ENCODE results near the gene PBXIP1. TPM values are rescaled to one million over a fixed set of nuclear protein-coding genes. Genes with fewer than 3 reads are reported as not detected.

Gene PBXIP1
- total and polyA plus RNA-seq, 2 of the 13 experiments (the other 11 are each of a cell fraction or from before 2014, with no cell fraction given) = 16.3 to 31.9 TPM

- TF ChIP-seq ZBTB26 (CRISPR knock-in tag; IDR thresholded peaks at IDR 0.05; ENCODE audit: borderline replicate concordance) (no peak), GTF3A (CRISPR knock-in tag; conservative IDR thresholded peaks at IDR 0.05) (no peak), ZNF607 (CRISPR knock-in tag; IDR thresholded peaks at IDR 0.05; ENCODE audit: borderline replicate concordance) (no peak), NCOA5 (CRISPR knock-in tag; IDR thresholded peaks at IDR 0.05) (no peak), ZNF563 (CRISPR knock-in tag; IDR thresholded peaks at IDR 0.05) (no peak), MED8 (CRISPR knock-in tag; IDR thresholded peaks at IDR 0.05; ENCODE audit: insufficient replicate concordance) (no peak), SMYD3 (CRISPR knock-in tag; IDR thresholded peaks at IDR 0.05) (0 out of 2 replicates have a peak, but pooled peaks have one; percentile 13), GATAD1 (CRISPR knock-in tag; IDR thresholded peaks at IDR 0.05) (peak; percentile 26; the same call in 1 of the 2 replicates), SRY (CRISPR knock-in tag; IDR thresholded peaks at IDR 0.05) (no peak), NFATC3 (CRISPR knock-in tag; IDR thresholded peaks at IDR 0.05) (no peak), TBL1XR1 (IDR thresholded peaks at IDR 0.05; ENCODE audit: borderline replicate concordance, low read length, partially characterized antibody) (no peak), SPEN (CRISPR knock-in tag; IDR thresholded peaks at IDR 0.05; ENCODE audit: low read depth) (peak; percentile 49; the same call in 1 of the 2 replicates), ZNF33A (CRISPR knock-in tag; IDR thresholded peaks at IDR 0.05; ENCODE audit: borderline replicate concordance) (no peak), TFDP1 (CRISPR knock-in tag; IDR thresholded peaks at IDR 0.05; ENCODE audit: borderline replicate concordance) (peak; percentile 9; the same call in 1 of the 2 replicates), ZNF431 (CRISPR knock-in tag; IDR thresholded peaks at IDR 0.05; ENCODE audit: borderline replicate concordance, low read depth) (0 out of 2 replicates have a peak, but pooled peaks have one; percentile 0), PHF8 (CRISPR knock-in tag; IDR thresholded peaks at IDR 0.05) (0 out of 2 replicates have a peak, but pooled peaks have one; percentile 28), ZNF784 (CRISPR knock-in tag; IDR thresholded peaks at IDR 0.05; ENCODE audit: borderline replicate concordance) (no peak), ELF1 (CRISPR knock-in tag; IDR thresholded peaks at IDR 0.05) (peak; percentile 58), ONECUT2 (CRISPR knock-in tag; IDR thresholded peaks at IDR 0.05) (no peak), ZNF710 (CRISPR knock-in tag; IDR thresholded peaks at IDR 0.05; ENCODE audit: borderline replicate concordance) (peak; percentile 10; the same call in 1 of the 2 replicates), GATAD2A (CRISPR knock-in tag; IDR thresholded peaks at IDR 0.05) (no peak; the same call in 1 of the 2 replicates)
- TF ChIP-seq, protein P1, sequence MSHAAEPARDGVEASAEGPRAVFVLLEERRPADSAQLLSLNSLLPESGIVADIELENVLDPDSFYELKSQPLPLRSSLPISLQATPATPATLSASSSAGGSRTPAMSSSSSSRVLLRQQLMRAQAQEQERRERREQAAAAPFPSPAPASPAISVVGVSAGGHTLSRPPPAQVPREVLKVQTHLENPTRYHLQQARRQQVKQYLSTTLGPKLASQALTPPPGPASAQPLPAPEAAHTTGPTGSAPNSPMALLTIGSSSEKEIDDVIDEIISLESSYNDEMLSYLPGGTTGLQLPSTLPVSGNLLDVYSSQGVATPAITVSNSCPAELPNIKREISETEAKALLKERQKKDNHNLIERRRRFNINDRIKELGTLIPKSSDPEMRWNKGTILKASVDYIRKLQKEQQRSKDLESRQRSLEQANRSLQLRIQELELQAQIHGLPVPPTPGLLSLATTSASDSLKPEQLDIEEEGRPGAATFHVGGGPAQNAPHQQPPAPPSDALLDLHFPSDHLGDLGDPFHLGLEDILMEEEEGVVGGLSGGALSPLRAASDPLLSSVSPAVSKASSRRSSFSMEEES (CRISPR knock-in tag; IDR thresholded peaks at IDR 0.05) = 0 out of 2 replicates have a peak, but pooled peaks have one; percentile 26
Measured at GRCh38 chr1:155003766-155004351, 48.0 kb upstream of the PBXIP1 start (continued).
